ENCODE data around the gene PARVB. TPM values are rescaled to one million over a fixed set of nuclear protein-coding genes. Genes with fewer than 3 reads are reported as not detected.

Gene PARVB
- total and polyA plus RNA-seq, 2 of the 8 experiments (the other 6 are each of a cell fraction or from before 2014, with no cell fraction given): 14.5 to 18.6 TPM

- TF ChIP-seq CHD7 (IDR thresholded peaks at IDR 0.05; ENCODE audit: insufficient replicate concordance, low read length): no peak
- TF ChIP-seq RXRA (IDR thresholded peaks at IDR 0.05; ENCODE audit: insufficient read depth, low read depth, low read length): no peak
- no peak for TF ChIP-seq KDM4A (IDR thresholded peaks at IDR 0.05; ENCODE audit: low read depth, low read length, severe bottlenecking)
- TF ChIP-seq ZNF274 (IDR thresholded peaks at IDR 0.05; ENCODE audit: borderline replicate concordance, extremely low read depth, low read length): no peak
- no peak for TF ChIP-seq SP4 (IDR thresholded peaks at IDR 0.05; ENCODE audit: low read length)
- TF ChIP-seq EZH2 (IDR thresholded peaks at IDR 0.05; ENCODE audit: low read depth, low read length, severe bottlenecking): no peak
- TF ChIP-seq RBBP5 (IDR thresholded peaks at IDR 0.05; ENCODE audit: borderline replicate concordance, low read depth, low read length): no peak
- TF ChIP-seq JUND (IDR thresholded peaks at IDR 0.05; ENCODE audit: low read length): no peak
- no peak for TF ChIP-seq TCF12 (IDR thresholded peaks at IDR 0.05; ENCODE audit: low read depth, low read length)
- TF ChIP-seq FOSL1 (IDR thresholded peaks at IDR 0.05; ENCODE audit: insufficient read depth, low read depth, low read length): no peak
- no peak for TF ChIP-seq KDM1A (IDR thresholded peaks at IDR 0.05; ENCODE audit: borderline replicate concordance, low read length)
- TF ChIP-seq SP2 (IDR thresholded peaks at IDR 0.05; ENCODE audit: low read length): no peak
Measured at GRCh38 chr22:44098966-44099530, 74.9 kb downstream of the PARVB start (continued).
